HepG2 (cell line): ENCODE measurements around the gene PRKCZ. TPM values are rescaled to one million over a fixed set of nuclear protein-coding genes. Genes with fewer than 3 reads are reported as not detected.

Source experiments
- ATRX ChIP-seq: sonication (generic); formaldehyde crosslinking; IDR thresholded peaks from 2 replicates; pipeline ENCODE4 v1.4.0; 2020; ENCODE audit warnings: missing genetic modification reagents, borderline replicate concordance
- MTF1 ChIP-seq: sonication (generic); formaldehyde crosslinking; IDR thresholded peaks from 2 replicates; pipeline ENCODE4 v1.5.0; 2020; ENCODE audit warnings: missing genetic modification reagents
- ZNF614 ChIP-seq: IDR thresholded peaks from 2 replicates; pipeline ENCODE4 v1.6.1; 2018; ENCODE audit warnings: missing biosample characterization, missing genetic modification reagents, inconsistent platforms, borderline replicate concordance
- polyA plus RNA-seq, 8 experiments: library from polyadenylated mRNA; depleted of rRNA in 3 of 8; stranded (reverse) in 7 of 8; unstranded in 1 of 8; fragments of >200 nt; fragmentation: Illumina TruSeq in 4 of 8; extraction: Trizol in 4 of 8; gene quantifications; 2 replicates each; pipeline versions ENCODE4 v1.2.1 to v1.2.3, GENCODE V29; 2011 to 2016; ENCODE audit warnings: low read depth in 4 of 8, missing spikeins in 1 of 8, mixed read lengths in 1 of 8; ENCODE audit not compliant: insufficient read depth in 1 of 8
- total RNA-seq, 5 experiments: library from RNA; depleted of rRNA; stranded (reverse); fragments of >200 nt; fragmentation: Illumina TruSeq; extraction: Trizol; gene quantifications; 2 replicates each; pipeline ENCODE4 v1.2.3, GENCODE V29; 2016; ENCODE audit warnings: low read depth in 1 of 5
- TF ChIP-seq, protein P1 (sequence below): sonication (generic); formaldehyde crosslinking; IDR thresholded peaks from 2 replicates; pipeline ENCODE4 v1.4.0; 2020; ENCODE audit warnings: missing genetic modification reagents
- TF ChIP-seq, protein P2 (sequence below): sonication (generic); formaldehyde crosslinking; IDR thresholded peaks from 2 replicates; pipeline ENCODE4 v1.5.1; 2020; ENCODE audit warnings: missing genetic modification reagents, mild to moderate bottlenecking, borderline replicate concordance
- TF ChIP-seq, protein P3 (sequence below): sonication (generic); formaldehyde crosslinking; IDR thresholded peaks from 2 replicates; pipeline ENCODE4 v1.8.0; 2022; ENCODE audit warnings: mild to moderate bottlenecking, missing genetic modification reagents, moderate library complexity
- TF ChIP-seq, protein P4 (sequence below): sonication (generic); formaldehyde crosslinking; IDR thresholded peaks from 2 replicates; pipeline ENCODE4 v1.5.1; 2020; ENCODE audit warnings: mild to moderate bottlenecking, missing genetic modification reagents

The PRKCZ gene
- total and polyA plus RNA-seq, 2 of the 13 experiments (the other 11 are each of a cell fraction or from before 2014, with no cell fraction given), result 34.7 to 85.2 TPM

DNA sequence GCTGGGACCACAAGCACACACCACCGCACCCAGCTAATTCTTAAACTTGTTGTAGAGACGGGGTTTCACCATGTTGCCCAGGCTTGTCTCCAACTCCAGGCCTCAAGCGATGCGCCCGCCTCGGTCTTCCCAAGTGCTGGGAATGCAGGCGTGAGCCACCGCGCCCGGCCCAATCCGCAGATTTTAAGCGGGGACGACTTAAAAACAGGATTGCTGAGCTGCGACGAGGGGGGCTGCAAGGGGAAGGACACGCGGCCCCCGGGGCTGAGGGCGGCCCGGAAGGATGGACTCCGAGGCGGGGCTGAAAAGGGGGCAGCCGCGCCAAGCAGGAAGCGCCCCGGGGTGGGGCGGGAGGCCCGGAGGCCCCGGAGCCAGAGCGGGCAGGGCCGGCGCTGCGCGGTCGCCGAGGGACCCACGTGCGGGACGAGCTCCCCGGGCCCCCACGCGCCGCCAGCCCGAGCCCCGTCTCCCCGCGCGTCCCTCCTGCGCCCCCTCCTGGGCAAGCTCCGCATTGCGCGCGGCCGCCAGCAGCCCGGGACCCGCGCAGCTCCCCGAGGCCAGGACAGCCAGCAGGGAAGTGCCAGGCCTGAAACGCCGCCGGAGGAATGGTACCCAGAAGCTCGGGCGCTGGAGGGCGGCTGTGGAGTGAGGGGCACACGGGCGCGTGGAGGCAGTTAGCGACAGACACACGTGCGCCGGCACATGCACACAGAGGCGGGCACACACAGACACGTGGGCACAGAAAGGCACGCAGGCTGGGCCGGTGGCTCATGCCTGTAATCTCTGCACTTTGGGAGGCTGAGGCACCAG lies 5.5 kb upstream of the PRKCZ start (continued):
- TF ChIP-seq, protein P1, sequence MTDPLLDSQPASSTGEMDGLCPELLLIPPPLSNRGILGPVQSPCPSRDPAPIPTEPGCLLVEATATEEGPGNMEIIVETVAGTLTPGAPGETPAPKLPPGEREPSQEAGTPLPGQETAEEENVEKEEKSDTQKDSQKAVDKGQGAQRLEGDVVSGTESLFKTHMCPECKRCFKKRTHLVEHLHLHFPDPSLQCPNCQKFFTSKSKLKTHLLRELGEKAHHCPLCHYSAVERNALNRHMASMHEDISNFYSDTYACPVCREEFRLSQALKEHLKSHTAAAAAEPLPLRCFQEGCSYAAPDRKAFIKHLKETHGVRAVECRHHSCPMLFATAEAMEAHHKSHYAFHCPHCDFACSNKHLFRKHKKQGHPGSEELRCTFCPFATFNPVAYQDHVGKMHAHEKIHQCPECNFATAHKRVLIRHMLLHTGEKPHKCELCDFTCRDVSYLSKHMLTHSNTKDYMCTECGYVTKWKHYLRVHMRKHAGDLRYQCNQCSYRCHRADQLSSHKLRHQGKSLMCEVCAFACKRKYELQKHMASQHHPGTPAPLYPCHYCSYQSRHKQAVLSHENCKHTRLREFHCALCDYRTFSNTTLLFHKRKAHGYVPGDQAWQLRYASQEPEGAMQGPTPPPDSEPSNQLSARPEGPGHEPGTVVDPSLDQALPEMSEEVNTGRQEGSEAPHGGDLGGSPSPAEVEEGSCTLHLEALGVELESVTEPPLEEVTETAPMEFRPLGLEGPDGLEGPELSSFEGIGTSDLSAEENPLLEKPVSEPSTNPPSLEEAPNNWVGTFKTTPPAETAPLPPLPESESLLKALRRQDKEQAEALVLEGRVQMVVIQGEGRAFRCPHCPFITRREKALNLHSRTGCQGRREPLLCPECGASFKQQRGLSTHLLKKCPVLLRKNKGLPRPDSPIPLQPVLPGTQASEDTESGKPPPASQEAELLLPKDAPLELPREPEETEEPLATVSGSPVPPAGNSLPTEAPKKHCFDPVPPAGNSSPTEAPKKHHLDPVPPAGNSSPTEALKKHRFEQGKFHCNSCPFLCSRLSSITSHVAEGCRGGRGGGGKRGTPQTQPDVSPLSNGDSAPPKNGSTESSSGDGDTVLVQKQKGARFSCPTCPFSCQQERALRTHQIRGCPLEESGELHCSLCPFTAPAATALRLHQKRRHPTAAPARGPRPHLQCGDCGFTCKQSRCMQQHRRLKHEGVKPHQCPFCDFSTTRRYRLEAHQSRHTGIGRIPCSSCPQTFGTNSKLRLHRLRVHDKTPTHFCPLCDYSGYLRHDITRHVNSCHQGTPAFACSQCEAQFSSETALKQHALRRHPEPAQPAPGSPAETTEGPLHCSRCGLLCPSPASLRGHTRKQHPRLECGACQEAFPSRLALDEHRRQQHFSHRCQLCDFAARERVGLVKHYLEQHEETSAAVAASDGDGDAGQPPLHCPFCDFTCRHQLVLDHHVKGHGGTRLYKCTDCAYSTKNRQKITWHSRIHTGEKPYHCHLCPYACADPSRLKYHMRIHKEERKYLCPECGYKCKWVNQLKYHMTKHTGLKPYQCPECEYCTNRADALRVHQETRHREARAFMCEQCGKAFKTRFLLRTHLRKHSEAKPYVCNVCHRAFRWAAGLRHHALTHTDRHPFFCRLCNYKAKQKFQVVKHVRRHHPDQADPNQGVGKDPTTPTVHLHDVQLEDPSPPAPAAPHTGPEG (CRISPR knock-in tag), result no peak
- TF ChIP-seq, protein P2, sequence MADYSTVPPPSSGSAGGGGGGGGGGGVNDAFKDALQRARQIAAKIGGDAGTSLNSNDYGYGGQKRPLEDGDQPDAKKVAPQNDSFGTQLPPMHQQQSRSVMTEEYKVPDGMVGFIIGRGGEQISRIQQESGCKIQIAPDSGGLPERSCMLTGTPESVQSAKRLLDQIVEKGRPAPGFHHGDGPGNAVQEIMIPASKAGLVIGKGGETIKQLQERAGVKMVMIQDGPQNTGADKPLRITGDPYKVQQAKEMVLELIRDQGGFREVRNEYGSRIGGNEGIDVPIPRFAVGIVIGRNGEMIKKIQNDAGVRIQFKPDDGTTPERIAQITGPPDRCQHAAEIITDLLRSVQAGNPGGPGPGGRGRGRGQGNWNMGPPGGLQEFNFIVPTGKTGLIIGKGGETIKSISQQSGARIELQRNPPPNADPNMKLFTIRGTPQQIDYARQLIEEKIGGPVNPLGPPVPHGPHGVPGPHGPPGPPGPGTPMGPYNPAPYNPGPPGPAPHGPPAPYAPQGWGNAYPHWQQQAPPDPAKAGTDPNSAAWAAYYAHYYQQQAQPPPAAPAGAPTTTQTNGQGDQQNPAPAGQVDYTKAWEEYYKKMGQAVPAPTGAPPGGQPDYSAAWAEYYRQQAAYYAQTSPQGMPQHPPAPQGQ (CRISPR knock-in tag), result no peak
- TF ChIP-seq MTF1 (CRISPR knock-in tag), result no peak
- TF ChIP-seq, protein P3, sequence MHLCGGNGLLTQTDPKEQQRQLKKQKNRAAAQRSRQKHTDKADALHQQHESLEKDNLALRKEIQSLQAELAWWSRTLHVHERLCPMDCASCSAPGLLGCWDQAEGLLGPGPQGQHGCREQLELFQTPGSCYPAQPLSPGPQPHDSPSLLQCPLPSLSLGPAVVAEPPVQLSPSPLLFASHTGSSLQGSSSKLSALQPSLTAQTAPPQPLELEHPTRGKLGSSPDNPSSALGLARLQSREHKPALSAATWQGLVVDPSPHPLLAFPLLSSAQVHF (CRISPR knock-in tag), result 0 out of 2 replicates have a peak, but pooled peaks have one; percentile 54
- no peak for TF ChIP-seq ATRX (CRISPR knock-in tag)
- TF ChIP-seq, protein P4, sequence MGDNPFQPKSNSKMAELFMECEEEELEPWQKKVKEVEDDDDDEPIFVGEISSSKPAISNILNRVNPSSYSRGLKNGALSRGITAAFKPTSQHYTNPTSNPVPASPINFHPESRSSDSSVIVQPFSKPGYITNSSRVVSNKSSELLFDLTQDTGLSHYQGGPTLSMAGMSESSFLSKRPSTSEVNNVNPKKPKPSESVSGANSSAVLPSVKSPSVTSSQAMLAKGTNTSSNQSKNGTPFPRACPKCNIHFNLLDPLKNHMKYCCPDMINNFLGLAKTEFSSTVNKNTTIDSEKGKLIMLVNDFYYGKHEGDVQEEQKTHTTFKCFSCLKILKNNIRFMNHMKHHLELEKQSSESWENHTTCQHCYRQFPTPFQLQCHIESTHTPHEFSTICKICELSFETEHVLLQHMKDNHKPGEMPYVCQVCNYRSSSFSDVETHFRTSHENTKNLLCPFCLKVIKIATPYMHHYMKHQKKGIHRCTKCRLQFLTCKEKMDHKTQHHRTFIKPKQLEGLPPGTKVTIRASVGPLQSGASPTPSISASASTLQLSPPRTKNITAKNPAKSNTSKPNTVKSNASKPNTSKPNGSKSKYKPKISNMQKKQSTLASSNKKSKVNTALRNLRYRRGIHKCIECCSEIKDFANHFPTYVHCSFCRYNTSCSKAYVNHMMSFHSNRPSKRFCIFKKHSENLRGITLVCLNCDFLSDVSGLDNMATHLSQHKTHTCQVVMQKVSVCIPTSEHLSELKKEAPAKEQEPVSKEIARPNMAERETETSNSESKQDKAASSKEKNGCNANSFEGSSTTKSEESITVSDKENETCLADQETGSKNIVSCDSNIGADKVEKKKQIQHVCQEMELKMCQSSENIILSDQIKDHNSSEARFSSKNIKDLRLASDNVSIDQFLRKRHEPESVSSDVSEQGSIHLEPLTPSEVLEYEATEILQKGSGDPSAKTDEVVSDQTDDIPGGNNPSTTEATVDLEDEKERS (CRISPR knock-in tag), result 0 out of 2 replicates have a peak, but pooled peaks have one; percentile 29
- no peak for TF ChIP-seq ZNF614 (CRISPR knock-in tag)
